GM12801 (cell line): ENCODE data around the gene DMKN.

Experiments used
- TF ChIP-seq, protein P1 (sequence below): IDR thresholded peaks from one replicate; pipeline ENCODE4 v1.5.1; 2011; ENCODE audit warnings: control low read depth; ENCODE audit not compliant: insufficient read length; ENCODE audit errors: extremely low read depth

The DMKN gene

DNA sequence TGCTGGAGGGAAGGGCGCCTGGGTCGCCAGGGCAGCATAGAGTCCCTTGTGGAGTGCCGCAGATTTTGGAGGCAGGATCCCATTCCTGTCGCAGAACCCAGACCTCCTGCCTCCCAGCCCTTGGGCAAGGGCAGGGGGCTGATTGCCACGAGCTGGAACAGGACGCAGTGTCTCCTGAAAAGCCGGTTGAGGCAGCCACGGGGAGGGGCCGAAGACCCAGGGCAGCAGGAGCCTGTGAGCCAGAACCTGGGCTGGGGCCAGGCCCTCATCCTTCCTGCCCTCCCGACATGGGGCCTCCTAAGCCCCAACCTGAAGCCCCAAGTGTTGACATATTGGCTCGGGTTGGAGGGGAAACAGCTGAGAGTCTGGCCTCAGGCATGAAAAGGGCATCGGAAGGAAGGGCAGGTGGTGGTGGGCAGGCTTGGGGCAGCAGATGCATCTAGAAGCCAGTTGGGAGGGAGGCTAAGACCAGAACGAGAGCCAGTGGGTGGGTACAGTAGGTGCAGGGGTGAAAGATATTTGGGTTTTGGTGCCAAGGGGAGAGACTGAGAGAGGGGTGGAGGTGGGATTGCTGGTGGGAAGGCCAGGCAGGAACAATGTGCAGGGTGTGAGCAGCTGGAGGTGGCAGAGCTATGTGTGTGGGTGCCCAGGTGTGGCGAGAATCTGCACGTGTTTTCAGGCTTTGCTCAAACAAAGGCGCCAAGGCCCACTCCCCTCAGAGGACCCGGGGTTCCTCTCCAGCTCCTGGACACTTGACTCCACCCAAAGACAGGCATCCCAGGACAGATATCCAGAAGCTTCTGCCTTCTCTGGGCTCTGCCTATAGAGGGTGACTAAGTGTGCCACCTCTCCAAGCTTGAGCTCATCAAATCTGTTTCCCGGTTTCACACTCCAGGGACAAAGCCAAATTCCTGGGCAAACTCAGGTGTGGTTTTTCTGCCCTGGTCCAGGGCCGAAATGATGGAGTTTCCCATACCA is 16.1 kb upstream of the DMKN start:
- TF ChIP-seq, protein P1, sequence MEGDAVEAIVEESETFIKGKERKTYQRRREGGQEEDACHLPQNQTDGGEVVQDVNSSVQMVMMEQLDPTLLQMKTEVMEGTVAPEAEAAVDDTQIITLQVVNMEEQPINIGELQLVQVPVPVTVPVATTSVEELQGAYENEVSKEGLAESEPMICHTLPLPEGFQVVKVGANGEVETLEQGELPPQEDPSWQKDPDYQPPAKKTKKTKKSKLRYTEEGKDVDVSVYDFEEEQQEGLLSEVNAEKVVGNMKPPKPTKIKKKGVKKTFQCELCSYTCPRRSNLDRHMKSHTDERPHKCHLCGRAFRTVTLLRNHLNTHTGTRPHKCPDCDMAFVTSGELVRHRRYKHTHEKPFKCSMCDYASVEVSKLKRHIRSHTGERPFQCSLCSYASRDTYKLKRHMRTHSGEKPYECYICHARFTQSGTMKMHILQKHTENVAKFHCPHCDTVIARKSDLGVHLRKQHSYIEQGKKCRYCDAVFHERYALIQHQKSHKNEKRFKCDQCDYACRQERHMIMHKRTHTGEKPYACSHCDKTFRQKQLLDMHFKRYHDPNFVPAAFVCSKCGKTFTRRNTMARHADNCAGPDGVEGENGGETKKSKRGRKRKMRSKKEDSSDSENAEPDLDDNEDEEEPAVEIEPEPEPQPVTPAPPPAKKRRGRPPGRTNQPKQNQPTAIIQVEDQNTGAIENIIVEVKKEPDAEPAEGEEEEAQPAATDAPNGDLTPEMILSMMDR: no peak

DNA sequence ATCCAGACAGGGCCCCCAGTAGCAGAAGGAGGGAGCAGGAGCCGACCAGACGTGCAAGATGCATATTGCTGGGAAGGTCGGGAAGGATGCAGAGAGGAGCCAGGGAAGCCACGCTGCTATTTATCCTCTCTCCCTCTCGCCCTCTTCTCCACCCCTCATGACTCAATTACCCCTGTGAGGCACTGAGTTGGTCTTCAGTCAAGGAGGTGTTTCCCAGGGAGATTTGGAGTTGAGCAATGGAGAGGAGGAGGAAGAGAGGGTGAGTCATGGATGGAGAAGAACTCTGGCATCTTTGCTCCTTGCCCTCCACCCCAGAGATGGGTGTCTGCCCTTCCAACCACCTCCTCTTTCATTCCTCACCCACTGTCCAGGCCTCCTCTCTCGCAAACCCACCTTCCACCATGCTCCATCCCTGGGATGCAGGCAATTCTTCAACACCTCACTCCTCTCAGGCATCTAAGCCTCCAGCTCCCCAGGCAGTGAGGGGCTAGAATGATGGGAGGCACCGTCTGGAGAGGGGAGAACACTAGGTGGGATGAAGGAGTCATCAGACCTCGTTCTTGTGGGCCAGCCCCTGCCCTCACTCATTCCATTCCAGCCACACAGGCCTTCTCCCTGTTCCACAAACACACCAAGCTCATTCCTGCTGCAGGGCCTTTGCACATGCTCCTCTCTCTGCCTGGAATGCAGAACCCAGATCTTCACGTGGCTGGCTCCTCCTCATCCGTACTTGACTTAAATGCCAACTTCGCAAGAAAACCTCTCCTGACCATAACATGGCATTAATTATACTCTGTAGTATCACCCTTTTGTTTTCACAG is 15.0 kb upstream of the DMKN start, which contains the start of gene SBSN:
TSS of gene SBSN (minus strand) at position 94 of the 821 bp plus-strand sequence. CDS start at position 64, 30 bp downstream.
- TF ChIP-seq, protein P1: no peak

DNA sequence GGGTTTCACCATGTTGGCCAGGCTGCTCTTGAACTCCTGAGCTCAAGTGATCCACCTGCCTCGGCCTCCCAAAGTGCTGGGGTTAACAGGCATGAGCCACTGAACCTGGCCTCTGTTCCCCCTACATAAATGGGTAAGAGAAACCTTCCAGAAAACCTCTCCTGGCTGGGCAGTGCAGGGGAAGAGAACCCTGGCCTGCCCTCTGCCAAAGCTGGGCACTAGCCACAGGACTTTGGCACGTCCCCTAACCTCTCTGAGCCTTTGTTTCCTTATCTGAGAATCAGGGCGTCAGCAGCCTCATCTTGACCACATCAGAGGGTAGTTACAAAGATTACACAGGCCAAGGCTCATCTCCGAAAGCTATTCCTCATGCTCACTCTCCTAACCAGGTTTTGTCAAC is 12.4 kb upstream of the DMKN start:
- TF ChIP-seq, protein P1: no peak

DNA sequence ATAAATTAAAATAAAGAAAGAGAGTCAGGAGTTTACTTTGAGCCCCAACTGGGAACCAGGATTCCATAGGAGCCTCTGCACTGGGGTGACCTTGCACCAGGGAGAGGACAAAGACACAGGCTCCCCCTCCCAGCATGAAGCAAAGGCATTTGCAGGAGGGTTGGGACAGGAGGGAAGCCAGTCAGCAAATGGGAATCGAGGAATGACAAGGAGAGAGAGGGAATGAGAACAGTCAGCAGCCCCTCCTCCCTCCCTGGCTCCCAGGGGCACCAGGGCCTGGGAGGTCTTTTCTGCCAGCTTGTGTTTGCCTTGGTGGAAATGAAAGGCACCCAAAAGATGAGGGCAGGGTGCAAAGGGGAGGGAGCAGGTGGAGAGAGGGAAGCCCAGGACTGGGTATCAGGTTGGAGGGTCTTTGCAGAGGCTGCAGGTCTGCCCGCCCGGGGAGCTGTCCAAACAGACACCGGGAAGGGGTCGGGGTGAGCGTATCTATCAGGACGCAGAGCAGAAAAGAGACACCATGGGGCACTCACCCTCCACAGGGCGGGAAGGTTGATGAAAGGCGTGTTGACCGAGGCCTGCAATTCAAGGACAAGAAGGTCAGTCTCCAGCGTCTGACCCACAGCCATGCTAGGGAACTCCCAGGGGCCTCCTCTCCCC is 10.9 kb upstream of the DMKN start:
- TF ChIP-seq, protein P1: no peak

DNA sequence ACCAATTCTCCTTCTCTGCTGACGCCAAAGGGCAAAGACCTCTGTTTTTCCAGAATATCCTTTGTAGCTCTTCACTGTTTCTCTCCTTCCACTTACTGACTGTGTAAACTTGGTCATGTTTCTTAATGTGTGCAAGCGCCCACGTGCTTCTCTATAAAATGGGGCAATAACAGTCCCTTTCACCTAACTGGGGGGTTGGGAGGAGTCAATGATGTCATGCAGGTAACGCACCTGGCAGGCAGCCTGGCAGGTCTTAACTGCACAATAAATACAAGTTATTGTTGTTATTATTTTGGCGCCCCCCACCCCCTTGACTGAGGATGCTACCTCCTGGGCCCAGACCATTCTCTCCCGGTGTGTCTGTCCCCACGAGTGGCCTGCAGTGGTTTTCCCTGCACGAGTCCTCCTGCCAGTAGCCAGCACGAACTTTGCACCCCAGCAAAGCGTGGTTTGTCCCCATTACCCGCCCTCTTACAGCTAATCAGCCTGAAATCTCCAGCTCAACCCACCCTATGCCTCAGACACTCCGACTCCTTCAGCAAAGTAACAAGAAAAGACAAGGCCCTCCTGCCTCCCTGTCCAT is 9.4 kb upstream of the DMKN start:
- TF ChIP-seq, protein P1: no peak

DNA sequence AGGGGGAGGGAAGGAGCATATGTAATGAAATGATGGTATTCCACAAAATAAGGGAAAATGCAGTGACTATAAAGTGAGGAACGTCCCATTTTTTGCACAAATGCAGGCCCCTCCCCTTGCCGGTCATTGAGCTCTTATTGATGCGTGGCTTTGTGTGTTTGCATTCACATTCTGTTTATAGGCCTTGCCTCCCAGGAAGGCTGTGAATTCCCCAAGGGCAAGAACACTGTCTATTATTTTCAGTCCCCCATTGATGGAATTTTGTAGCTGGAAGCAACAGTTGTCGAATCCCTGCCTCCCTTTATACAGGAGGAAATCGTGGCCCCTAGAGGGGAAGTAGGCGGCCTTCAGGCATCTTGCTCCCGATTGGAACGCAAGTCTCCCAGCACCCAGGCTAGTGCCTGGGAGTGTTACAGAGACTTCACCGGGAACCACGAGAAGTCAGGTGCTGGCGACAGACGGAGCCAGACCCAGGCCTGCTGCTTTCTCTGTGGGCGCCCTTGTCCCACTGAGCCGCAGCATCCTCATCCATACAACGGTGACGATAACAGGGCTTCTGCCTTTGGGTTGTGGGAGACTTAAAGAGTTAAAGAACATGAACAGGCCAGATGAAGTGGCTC is 7.8 kb upstream of the DMKN start:
- TF ChIP-seq, protein P1: no peak
